Measurements from ENCODE around the gene ZBTB11. TPM values are rescaled to one million over a fixed set of nuclear protein-coding genes. Genes with fewer than 3 reads are reported as not detected.

Gene ZBTB11
- total and polyA plus RNA-seq, 2 of the 13 experiments (the other 11 are each of a cell fraction or from before 2014, with no cell fraction given), result 5.9 to 18.1 TPM

- no peak for TF ChIP-seq ZNF740 (CRISPR knock-in tag; IDR thresholded peaks at IDR 0.05)
- TF ChIP-seq POLR2AphosphoS2 (IDR thresholded peaks at IDR 0.05; ENCODE audit: low read depth, low read length), result no peak
- no peak for TF ChIP-seq ZNF296 (CRISPR knock-in tag; conservative IDR thresholded peaks at IDR 0.05)
- no peak for TF ChIP-seq ZBTB20 (CRISPR knock-in tag; IDR thresholded peaks at IDR 0.05; ENCODE audit: borderline replicate concordance, low read depth)
- TF ChIP-seq SIN3A (IDR thresholded peaks at IDR 0.05; ENCODE audit: borderline replicate concordance, low read depth, low read length), result 0 out of 2 replicates have a peak, but pooled peaks have one; percentile 79
- peak; percentile 78; the same call in 1 of the 2 replicates for TF ChIP-seq REL (CRISPR knock-in tag; conservative IDR thresholded peaks at IDR 0.05)
- TF ChIP-seq HOXA9 (CRISPR knock-in tag; IDR thresholded peaks at IDR 0.05; ENCODE audit: borderline replicate concordance), result no peak
- TF ChIP-seq ZNF446 (CRISPR knock-in tag; IDR thresholded peaks at IDR 0.05), result no peak
- no peak for TF ChIP-seq FIP1L1 (IDR thresholded peaks at IDR 0.05; ENCODE audit: borderline replicate concordance, insufficient read depth, low read depth, low read length)
- no peak for TF ChIP-seq PREB (CRISPR knock-in tag; IDR thresholded peaks at IDR 0.05)
- no peak for TF ChIP-seq CCAR2 (optimal IDR thresholded peaks at IDR 0.05; ENCODE audit: low read depth, low read length)
- 0 out of 2 replicates have a peak, but pooled peaks have one; percentile 22 for TF ChIP-seq ATF5 (CRISPR knock-in tag; IDR thresholded peaks at IDR 0.05; ENCODE audit: low read depth)
- no peak for TF ChIP-seq ZNF816 (CRISPR knock-in tag; IDR thresholded peaks at IDR 0.05; ENCODE audit: borderline replicate concordance)
- TF ChIP-seq KLF11 (CRISPR knock-in tag; IDR thresholded peaks at IDR 0.05), result no peak
- TF ChIP-seq ZFY (CRISPR knock-in tag; IDR thresholded peaks at IDR 0.05), result peak; percentile 51; the same call in 1 of the 2 replicates
- TF ChIP-seq ZNF280B (CRISPR knock-in tag; IDR thresholded peaks at IDR 0.05; ENCODE audit: borderline replicate concordance), result no peak
- TF ChIP-seq FOXK2 (IDR thresholded peaks at IDR 0.05), result no peak
- TF ChIP-seq ASH2L (IDR thresholded peaks at IDR 0.05; ENCODE audit: insufficient read length, low read depth, low read length), result peak; percentile 82
- TF ChIP-seq ZNF317 (CRISPR knock-in tag; IDR thresholded peaks at IDR 0.05), result peak; percentile 47; the same call in 1 of the 2 replicates
- no peak for TF ChIP-seq ZNF780A (CRISPR knock-in tag; IDR thresholded peaks at IDR 0.05)
- no peak for TF ChIP-seq ZNF337 (CRISPR knock-in tag; IDR thresholded peaks at IDR 0.05; ENCODE audit: borderline replicate concordance, low read depth)
These were observed 47.6 kb upstream of the ZBTB11 start, which contains the start of gene CEP97 (continued) for GRCh38 chr3:101724329-101725193.

Data from HepG2 (cell line).